Hematopoietic multipotent progenitor cell (in vitro differentiated cells): ENCODE results near the gene SLC66A3. TPM values are rescaled to one million over a fixed set of nuclear protein-coding genes. Genes with fewer than 3 reads are reported as not detected.

Experiments used
- DNase-seq, 3 donors: peaks; one replicate each; pipeline ENCODE4 v3.0.0-alpha.2; 2011 to 2015; ENCODE audit warnings: low read depth in 2 of 3, low spot score in 2 of 3
- total RNA-seq: library from RNA; depleted of rRNA; stranded (reverse); fragments of >200 nt; gene quantifications from one replicate; pipeline ENCODE4 v1.2.3, GENCODE V29; 2012

Gene SLC66A3
- total RNA-seq, 1 donor = 42.5 TPM

DNA sequence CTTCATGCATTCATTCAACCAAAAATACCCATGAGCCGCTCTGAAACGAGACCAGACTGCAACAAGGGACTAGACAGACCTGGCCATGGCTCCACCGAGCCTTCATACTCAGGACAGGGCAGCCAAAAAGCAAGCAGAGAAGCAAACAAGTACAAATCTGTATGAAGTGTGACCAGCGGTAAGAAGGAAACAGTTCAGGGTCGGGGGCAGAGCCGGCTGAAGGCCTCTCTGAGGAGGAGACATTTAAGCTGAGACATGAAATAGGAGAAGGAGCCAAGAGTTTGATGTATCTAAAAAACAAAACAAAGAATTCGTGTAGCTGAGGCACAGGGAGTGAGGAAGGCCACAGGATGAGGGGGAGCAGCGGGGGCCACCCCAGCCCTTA is 21.3 kb upstream of the SLC66A3 start:
- no peak for DNase-seq

DNA sequence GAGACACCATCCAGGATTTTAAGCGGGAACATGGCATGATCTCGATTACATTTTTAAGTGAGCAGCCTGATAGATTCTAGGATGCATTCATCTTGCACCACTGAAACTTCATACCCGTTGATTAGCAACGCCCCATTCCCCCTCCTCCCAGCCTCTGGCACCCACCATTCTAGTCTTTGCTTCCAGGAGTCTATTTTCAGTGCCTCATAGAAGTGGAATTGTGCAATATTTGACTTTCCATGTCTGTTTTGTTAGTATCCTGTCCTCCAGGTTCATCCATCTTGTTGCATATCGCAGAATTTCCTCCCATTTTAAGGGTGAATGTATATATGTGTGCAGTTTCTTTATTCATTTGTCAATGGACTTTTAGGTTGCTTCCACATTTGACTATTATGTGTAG is 20.9 kb upstream of the SLC66A3 start:
- no peak for DNase-seq

DNA sequence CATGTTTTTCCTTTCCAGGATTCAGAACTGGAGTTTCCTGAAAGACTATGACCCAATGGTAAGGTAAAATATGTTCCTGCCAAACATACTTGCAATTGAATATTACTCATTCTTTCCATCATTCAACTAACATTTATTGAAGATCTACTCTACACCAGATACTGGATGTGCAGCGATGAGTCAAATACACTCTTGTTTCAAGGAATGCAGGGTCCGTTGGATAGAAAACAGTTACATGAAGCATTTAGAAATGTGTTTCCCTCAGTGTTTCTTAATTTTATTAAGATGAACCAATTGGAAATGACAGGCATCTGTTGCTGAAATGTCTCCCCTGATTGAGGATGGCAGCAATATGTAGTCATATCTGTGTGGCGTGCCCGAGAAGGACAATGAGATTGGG is 14.8 kb upstream of the SLC66A3 start:
- DNase-seq = no peak

DNA sequence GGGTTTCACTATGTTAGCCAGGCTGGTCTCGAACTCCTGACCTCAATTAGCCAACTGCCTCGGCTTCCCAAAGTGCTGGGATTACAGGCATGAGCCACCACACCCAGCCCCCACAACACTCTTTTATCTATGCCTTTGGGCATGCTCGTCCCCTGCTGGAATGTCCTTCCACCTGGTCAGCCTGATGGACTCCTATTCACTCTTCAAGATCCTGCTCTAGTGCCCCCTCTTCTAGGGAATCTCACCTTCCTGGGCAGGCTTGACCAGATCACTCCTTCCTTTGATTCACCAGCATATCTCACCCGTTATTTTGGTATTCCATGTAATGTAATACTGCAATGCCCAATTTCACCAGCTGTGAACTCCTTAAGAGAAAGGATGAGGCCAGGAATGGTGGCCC is 13.9 kb upstream of the SLC66A3 start:
- DNase-seq = no peak

DNA sequence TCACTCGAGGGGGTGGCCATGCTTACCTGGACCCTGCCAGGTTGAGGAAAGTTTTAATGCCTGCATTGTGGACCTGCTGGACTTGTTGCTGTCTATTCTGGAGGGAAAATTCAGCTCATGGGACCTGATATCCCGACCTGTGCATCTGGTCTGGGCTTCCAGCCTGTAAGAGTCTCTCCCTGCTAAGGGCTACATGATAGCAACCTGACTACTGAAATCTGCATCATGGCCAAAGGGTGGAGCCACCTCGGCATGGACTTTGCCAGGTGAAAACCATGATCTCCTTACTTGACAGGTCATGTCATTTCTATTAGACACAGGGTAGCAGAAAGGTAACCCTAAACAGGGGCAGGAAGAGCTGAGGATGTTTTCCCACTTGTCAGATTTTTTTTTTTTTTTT is 12.9 kb upstream of the SLC66A3 start:
- no peak for DNase-seq

DNA sequence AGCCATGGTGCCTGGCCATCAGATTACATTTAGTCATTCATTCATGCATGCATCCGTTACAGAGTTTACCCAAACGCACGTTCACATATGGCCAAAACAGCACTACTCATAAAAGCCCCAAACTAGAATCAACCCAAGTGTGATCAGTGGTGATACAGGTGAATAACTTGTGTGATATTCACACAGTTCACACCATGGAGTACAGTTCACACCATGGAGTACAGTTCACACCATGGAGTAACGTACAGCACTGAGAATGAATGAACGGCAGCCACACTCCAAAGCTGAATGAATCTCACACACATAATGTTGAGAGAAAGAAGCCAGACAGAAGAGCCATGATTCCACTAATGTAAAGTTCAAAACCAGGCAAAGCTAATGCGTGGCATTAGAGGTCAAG is 12.3 kb upstream of the SLC66A3 start:
- no peak for DNase-seq

DNA sequence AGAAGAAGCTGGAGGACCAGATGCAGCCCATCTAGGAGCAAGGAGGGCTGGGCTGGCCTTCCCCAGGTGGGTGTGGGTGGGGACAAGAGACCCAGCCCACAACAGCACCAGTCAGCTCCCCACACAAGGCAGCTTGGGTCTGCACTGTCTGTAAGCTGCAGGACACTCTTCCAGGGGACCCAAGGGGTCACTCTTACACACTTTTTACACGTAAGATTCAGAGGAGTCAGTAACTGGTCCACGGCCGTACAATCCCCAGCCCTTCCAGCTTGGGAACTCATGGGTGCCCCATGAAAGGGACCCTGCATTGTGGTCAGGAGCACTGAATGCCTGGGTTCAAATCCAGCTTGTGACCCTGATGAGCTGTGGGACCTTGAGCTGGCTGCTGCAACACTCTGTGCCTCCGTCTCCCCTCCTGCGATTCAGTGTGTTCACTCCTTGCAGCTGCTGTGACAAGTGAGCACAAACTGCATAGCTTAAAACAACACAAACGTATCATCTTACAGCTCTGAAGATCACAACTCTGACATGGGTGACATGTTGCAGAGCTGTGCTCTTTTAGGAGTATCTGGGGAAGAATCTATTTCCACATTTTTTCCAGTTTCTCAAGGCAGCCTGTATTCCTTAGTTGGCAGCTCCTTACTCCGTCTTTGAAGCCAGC is 11.1 kb upstream of the SLC66A3 start:
- no peak for DNase-seq

DNA sequence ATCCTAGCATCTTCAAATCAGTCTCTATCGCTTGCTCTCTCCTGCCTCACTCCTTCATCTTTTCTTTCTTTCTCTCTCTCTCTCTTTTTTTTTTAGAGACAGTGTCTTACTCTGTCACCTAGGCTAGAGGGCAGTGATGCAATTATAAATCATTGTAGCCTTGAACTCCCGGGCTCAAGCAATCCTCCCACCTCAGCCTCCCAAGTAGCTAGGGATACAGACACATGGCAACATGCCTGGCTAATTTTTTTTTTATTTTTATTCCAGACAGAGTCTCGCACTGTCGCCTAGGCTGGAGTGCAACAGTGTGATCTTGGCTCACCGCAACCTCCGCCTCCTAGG is 10.6 kb upstream of the SLC66A3 start:
- no peak for DNase-seq

DNA sequence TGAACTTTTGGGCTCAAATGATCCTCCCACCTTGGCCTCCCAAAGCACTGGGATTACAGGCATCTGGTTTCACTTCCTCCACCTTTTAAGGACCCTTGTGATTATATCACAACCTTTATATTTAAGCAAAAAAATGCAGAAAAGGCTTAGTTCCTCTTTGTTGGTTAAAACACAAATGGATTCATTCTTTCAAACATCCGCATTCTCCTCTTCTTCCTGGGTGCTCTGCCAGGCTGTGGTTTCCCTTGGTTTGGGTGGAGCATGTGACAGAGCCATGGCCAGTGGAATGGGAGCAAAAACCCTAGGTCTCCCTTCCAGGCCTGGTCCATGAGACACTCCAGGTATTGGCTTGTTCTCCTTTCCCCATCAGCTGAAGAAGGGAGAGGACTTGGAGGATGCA is 9.9 kb upstream of the SLC66A3 start:
- DNase-seq = no peak

DNA sequence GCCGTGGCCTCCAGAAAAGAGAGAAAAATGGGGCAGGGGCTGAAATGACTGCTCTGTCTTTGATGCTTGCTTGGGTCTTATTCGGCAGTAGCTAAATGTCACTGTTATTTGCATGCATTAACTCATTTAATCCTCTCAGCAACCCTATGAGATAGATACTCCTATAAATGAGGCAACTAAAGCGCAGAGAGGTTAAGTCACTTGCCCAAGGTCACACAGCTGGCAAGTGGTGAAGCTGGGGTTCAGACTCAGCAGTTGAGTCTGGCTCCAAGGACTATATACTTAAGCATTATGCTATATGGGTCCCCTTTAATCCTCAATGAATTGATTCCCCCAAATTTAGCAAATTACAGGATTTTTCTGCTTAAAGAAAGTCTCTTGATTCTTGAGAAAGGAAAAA is 9.2 kb upstream of the SLC66A3 start:
- no peak for DNase-seq

DNA sequence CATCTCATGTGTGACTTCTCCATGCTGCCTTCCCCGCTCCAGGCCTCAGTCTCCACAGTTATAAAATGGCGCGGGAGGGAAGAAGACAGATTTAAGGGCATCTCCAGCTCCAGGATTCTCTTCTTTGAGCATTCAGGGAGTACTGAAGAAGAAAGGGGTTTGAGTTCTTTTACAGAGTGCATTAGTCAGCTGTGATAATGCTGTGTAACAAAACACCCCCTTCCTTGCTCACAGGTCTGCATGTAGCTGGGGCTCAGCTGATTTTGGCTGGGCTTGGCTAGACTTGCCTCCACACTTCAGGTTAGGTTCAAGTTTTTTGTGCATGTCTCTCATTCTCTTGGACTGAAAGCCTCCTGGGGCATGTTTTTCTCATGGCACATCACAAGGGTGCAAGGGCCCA is 8.0 kb upstream of the SLC66A3 start:
- no peak for DNase-seq

DNA sequence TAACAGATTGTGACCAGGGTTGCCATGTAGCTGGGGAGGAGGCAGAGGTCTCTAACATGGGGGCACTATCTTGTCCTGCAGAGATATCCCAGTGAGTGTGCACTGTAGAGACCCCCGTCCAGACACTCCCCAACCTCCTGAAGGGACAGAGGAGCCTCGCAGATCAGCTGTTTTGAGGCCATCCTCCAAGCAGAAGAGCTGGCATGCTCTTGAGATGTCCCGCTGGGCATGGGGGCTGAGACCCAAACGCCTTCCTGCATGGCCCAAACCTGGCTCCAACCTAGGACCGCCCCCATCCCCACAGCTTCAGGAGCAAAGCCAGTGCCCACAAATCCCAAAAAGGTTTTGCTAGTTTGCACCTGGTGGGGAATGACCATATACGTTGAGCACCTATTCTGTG is 2.7 kb upstream of the SLC66A3 start:
- DNase-seq = no peak

DNA sequence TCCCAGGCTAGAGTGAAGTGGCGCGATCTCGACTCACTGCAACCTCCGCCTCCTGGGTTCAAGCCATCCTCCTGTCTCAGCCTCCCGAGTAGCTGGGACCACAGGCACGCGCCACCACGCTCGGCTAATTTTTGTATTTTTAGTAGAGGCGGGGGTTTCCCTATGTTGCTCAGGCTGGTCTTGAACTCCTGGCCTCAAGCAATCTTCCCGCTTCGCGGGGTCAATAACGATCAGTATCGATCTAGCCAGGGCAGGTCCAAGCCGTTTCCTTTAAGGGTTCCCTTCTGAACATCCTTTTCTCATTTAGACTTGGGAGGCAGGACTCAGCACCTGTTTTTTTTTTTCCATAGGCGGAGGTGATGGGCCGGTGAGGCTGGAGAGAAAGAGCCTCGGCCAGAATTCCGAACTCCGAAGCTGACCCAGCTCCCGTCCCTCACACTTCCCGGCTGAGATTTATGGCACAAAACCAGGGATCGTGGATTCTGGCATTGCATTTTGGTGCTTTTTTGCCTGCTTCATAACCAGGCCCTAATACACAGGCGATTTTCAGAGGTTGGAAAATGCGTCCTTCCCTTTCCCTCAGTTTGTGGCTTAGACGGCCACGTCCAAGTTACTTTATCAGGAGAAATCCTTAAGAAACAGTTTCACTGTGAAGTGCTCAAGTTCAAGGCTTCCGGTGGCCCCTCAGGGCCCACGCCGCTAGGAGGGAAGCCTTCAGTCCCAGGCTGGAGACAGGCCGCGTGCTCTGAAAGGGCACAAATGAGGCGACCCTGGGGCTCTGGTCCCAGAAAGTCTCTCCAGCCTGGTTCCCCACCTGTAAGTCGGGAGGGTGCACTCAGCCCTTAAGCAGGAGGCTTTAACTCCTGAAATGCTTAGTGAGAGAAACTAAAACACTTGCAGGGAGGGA is 998 bp upstream of the SLC66A3 start:
- DNase-seq = no peak

DNA sequence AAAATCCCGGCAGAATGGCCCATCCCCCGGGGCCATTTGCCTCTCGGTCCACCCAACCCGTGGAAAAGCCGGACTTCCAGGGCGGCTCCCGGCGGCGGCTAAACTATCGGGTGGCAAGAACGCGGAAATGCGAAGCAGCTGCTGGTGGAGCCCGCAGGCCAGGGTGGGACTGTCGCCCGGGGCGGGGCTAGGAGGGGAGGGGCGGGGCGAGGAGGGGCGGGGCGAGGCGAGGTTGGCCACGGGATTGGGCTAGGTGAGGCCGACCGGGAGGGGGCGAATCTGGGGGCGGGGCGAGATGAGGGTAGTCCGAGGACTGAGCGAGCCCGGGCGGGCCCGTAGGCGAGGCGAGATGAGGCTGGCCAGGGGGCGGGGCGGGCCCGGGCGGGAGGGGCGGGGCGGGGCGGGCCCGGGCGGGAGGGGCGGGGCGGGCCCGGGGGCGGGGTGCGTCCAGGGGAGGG is 315 bp upstream of the SLC66A3 start:
- peak; percentile 88 to 98 (median 96) for DNase-seq

DNA sequence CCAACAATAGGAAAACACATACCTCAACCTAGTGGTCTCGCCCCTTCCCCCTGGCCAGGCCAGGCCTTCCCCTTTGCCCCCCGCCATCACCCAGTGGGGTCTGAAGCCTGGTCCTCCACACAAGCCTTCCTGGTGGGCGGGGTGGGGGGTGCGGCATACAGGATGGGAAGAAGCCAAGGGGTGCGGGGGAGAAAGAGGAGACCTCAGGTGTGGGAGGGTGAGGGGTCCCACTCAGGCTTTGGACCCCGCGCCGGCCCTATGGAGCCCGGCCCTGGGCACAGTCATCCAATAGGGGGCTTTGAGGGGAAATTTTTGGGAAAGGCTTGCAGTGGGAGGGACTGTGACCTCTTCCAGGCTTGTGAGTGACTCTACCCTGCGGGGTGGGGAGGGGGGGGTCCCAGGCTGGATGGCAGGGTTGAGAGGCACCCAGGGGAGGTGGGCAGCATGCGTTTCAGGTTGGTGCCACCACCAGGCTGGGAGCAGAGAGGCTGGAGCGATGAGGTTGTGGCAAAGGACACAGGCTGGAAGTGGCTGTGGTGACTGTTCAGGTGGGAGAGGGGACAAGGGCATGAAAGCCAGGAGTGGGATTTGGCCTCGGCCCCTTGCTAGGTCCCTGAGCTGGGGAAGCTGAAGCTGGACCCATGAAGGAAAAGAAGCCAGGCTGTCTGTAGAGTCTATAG is 1.3 kb downstream of the SLC66A3 start:
- no peak for DNase-seq

DNA sequence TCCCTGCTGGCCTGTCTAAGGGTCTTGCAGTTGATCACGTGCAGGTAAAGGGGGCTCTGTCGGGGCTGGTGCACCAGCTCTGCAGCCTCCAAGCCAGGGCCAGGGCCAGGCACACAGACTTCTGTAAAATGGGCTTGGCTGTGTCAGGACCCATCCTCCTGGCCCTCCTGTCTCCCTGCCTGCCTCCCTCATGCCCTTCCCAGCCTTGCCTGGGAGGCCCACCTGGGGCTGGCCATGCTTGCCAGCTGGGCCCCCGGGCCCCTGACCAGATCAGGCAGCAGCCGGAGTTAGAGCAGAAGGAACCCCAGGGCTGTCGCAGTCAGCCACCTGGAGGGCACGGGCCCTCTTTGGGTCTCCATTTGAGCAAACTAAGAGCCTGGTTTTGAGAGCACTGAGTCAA is 2.0 kb downstream of the SLC66A3 start:
- no peak for DNase-seq

DNA sequence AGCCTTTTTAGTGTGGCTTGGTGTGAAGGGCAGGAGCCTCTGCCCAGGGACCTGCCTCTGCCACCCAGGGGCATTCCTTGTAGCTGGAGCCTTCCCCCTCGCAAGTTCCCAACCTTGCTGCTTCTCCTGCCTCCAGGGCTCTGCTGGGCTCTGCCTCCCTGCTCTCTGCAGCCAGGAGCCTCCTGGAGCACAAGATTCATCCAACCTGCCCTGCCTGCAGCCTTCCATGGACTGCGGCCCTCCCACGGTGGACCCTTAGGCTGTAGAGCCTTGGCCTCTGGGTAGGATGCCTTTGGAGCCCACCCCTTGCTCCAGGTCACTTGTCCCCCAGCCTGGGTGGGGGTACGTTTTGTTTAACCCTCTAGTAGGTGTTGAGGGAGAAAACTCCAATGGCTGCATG is 2.5 kb downstream of the SLC66A3 start:
- no peak for DNase-seq

DNA sequence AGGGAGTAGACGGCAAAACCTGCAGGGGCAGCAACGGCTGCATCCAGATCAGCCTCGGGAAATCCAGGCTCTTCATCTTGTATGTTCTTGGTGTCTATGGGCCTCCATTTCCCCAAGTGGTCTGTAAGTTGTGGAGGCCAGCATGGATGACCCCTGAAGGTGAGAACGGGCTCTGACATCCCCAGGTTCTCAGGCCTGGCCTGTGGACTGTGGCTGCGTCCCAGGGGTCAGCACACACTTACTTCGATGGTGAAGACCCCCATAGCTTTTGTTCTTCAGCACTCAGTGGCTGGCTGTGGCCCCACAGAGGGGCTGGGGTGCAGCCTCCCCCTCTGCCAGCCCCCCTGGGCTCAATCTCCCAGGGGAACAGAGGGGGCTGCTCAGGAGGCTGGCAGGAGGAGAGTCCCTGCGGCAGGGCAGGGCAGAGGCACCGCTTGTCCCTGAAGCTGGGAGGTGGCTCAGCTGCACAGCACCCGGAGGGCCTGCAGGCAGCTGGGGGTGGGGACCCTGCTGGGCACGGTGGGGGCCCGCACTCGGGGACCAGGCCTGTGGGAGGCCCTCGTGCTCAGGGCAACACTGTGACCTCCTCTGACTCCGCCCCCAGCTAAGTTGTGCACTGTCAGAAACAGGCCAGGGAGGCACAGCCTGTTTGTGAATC is 3.8 kb downstream of the SLC66A3 start:
- DNase-seq = no peak

DNA sequence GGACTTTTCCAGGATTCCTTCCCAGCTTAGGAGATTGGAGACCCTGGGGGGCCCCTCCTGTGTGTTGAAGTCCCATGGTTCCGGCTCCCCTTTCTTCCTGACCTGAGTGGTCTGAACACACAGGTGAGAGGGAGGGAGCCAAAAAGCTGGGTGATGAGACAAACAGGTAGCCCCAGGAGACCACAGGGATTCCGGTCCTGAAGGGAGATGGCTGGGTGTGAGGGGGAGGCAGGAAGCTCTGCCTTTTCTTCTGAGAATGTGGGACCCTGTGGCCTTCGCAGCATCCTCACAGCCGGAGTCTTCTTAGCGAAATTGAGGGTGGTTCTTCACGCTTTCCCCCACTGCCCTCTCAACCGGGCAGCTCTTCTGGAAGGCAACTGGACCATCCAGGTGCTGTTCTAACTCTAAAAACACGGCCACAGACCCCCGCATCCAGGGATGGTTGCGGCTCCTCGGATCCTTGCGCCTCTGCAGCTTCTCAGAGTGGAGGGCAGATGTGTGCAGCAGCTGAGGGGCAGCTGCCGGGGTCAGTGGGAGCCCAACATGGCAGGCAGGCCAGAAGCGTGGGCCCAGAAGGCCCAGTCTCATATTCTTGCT is 4.4 kb downstream of the SLC66A3 start:
- DNase-seq = no peak

DNA sequence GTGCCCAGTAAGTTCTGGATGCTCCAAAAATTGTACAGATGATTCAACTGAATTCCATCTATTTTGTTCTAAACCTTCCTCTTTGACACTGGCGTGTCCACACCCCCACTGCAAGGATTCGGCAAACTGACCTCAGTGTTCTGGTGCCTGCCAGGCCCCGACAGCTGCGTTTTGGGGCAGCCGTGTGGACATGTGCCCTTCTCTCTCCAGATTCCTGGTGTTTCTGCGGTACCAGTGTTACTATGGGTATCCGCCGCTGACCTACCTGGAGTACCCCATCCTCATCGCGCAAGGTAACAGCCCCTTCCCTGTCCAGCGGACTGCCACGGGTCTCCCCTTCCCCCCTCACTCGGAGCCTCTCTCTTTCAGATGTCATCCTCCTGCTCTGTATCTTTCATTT is 5.0 kb downstream of the SLC66A3 start:
- DNase-seq = no peak
